GM19328 (cell line): ENCODE results near the gene ARFGEF2.
"Not testable (repeated sequence)": the region's sequence is repeated elsewhere in the genome, so short reads cannot be mapped to it uniquely, and the experiment has no call there.

Experiments
- ATAC-seq: cut with Tn5 transposase; IDR thresholded peaks from one replicate; pipeline ENCODE4 v1.9.1; 2021; ENCODE audit warnings: mild to moderate bottlenecking, moderate library complexity; ENCODE audit not compliant: unreplicated experiment

ARFGEF2 gene

GRCh38 chr20:48926821-48927220 is 5.3 kb downstream of the ARFGEF2 start:
- no peak for ATAC-seq

- no peak for ATAC-seq
Measured at GRCh38 chr20:48928832-48929725, 7.6 kb downstream of the ARFGEF2 start.

- no peak for ATAC-seq
Measured at GRCh38 chr20:48930035-48930434, 8.5 kb downstream of the ARFGEF2 start.

- no peak for ATAC-seq
Measured at GRCh38 chr20:48930878-48931277, 9.4 kb downstream of the ARFGEF2 start.

GRCh38 chr20:48931527-48932374 is 10.2 kb downstream of the ARFGEF2 start:
- ATAC-seq: no peak

- ATAC-seq: no peak
Measured at GRCh38 chr20:48932375-48932941, 10.9 kb downstream of the ARFGEF2 start.

GRCh38 chr20:48933017-48933766 is 11.7 kb downstream of the ARFGEF2 start:
- ATAC-seq: no peak

- not testable (repeated sequence) for ATAC-seq
Measured at GRCh38 chr20:48934273-48934877, 12.9 kb downstream of the ARFGEF2 start.

- not testable (repeated sequence) for ATAC-seq
Measured at GRCh38 chr20:48934966-48935365, 13.5 kb downstream of the ARFGEF2 start.

- not testable (repeated sequence) for ATAC-seq
Measured at GRCh38 chr20:48936178-48936577, 14.7 kb downstream of the ARFGEF2 start.

GRCh38 chr20:48937674-48938073 is 16.2 kb downstream of the ARFGEF2 start:
- no peak for ATAC-seq

- no peak for ATAC-seq
Measured at GRCh38 chr20:48938670-48939069, 17.2 kb downstream of the ARFGEF2 start.

- ATAC-seq: no peak
Measured at GRCh38 chr20:48940170-48940569, 18.7 kb downstream of the ARFGEF2 start.

GRCh38 chr20:48941467-48941866 is 20.0 kb downstream of the ARFGEF2 start:
- no peak for ATAC-seq

GRCh38 chr20:48942730-48943129 is 21.2 kb downstream of the ARFGEF2 start:
- no peak for ATAC-seq

- ATAC-seq: no peak
Measured at GRCh38 chr20:48944663-48945297, 23.3 kb downstream of the ARFGEF2 start.

GRCh38 chr20:48945840-48946514 is 24.5 kb downstream of the ARFGEF2 start:
- no peak for ATAC-seq

GRCh38 chr20:48948612-48949011 is 27.1 kb downstream of the ARFGEF2 start:
- no peak for ATAC-seq
